Neural crest cell (in vitro differentiated cells): Measurements from ENCODE around the gene AMIGO3. TPM values are rescaled to one million over a fixed set of nuclear protein-coding genes. Genes with fewer than 3 reads are reported as not detected.
A peak's percentile ranks its signal among the peaks of the same experiment; 100 is the strongest.

Source experiments
- DNase-seq: peaks from one replicate; pipeline ENCODE4 v3.0.0; 2021; ENCODE audit warnings: low read depth, mixed read lengths, low spot score
- H3K27ac Mint-ChIP-seq: one replicate; pipeline ENCODE4 v1.8.0; 2021; ENCODE audit warnings: mild to moderate bottlenecking, mixed read lengths; ENCODE audit not compliant: unreplicated experiment
- H3K27me3 Mint-ChIP-seq: 2 replicates; pipeline ENCODE4 v1.8.0; 2021; ENCODE audit warnings: low read depth, mild to moderate bottlenecking, mixed read lengths
- H3K36me3 Mint-ChIP-seq: 2 replicates; pipeline ENCODE4 v1.8.0; 2021; ENCODE audit warnings: low read depth, mild to moderate bottlenecking, mixed read lengths
- H3K4me1 Mint-ChIP-seq: 2 replicates; pipeline ENCODE4 v1.8.0; 2021; ENCODE audit warnings: mixed read lengths
- H3K4me3 Mint-ChIP-seq: one replicate; pipeline ENCODE4 v1.8.0; 2021; ENCODE audit warnings: mild to moderate bottlenecking, mixed read lengths
- H3K9me3 Mint-ChIP-seq: 2 replicates; pipeline ENCODE4 v1.8.0; 2021; ENCODE audit warnings: mixed read lengths
- CTCF ChIP-seq: fragments of 200-600 bp; sonication (generic); conservative IDR thresholded peaks from 2 replicates; pipeline ENCODE4 v1.5.0; 2021; ENCODE audit warnings: antibody characterized with exemption, mild to moderate bottlenecking
- total RNA-seq: library from RNA; stranded (reverse); gene quantifications from 2 replicates; pipeline ENCODE4 v1.2.1, GENCODE V29; 2021

AMIGO3 gene
- total RNA-seq, 1 donor from 2014 or later: 0.96 TPM

GRCh38 chr3:49716691-49717210, 2.7 kb downstream of the AMIGO3 start:
- H3K27ac Mint-ChIP-seq: no peak overlapping the region
- no peaks in the 10 kb centered on the region for H3K9me3 Mint-ChIP-seq
- peaks cover 16% of the 10 kb centered on the region for H3K4me1 Mint-ChIP-seq
- peak; percentile 1 for DNase-seq
- H3K27me3 Mint-ChIP-seq: peaks cover 11% of the 10 kb centered on the region
- TF ChIP-seq CTCF: no peak
- H3K36me3 Mint-ChIP-seq: peaks cover 4% of the 10 kb centered on the region
- H3K4me3 Mint-ChIP-seq: no peak overlapping the region

- H3K4me1 Mint-ChIP-seq: peaks cover 16% of the 10 kb centered on the region
- no peak for TF ChIP-seq CTCF
- no peak for DNase-seq
Observed at GRCh38 chr3:49716169-49716568, 3.3 kb downstream of the AMIGO3 start.

GRCh38 chr3:49715611-49716121, 3.8 kb downstream of the AMIGO3 start:
- no peak overlapping the region for H3K27ac Mint-ChIP-seq
- no peak overlapping the region for H3K4me3 Mint-ChIP-seq
- H3K27me3 Mint-ChIP-seq: peaks cover 13% of the 10 kb centered on the region
- H3K36me3 Mint-ChIP-seq: peaks cover 4% of the 10 kb centered on the region
- DNase-seq: no peak
- TF ChIP-seq CTCF: no peak
- peaks cover 16% of the 10 kb centered on the region for H3K4me1 Mint-ChIP-seq
- H3K9me3 Mint-ChIP-seq: no peaks in the 10 kb centered on the region

More at GRCh38 chr3:49716169-49716568, 3.3 kb downstream of the AMIGO3 start:
- H3K27ac Mint-ChIP-seq: peak overlapping the region; percentile 43
- H3K9me3 Mint-ChIP-seq: no peaks in the 10 kb centered on the region
- H3K27me3 Mint-ChIP-seq: peaks cover 12% of the 10 kb centered on the region
- H3K4me3 Mint-ChIP-seq: no peak overlapping the region
- H3K36me3 Mint-ChIP-seq: peaks cover 4% of the 10 kb centered on the region

- peak overlapping the region; percentile 75 for H3K27ac Mint-ChIP-seq
- DNase-seq: no peak
- peak overlapping the region; percentile 27 for H3K4me3 Mint-ChIP-seq
- H3K36me3 Mint-ChIP-seq: peaks cover 4% of the 10 kb centered on the region
- H3K27me3 Mint-ChIP-seq: peaks cover 13% of the 10 kb centered on the region
- TF ChIP-seq CTCF: no peak
- H3K9me3 Mint-ChIP-seq: no peaks in the 10 kb centered on the region
- peaks cover 16% of the 10 kb centered on the region for H3K4me1 Mint-ChIP-seq
Observed at GRCh38 chr3:49714728-49715550, 4.5 kb downstream of the AMIGO3 start.

- Mint-ChIP-seq H3K36me3 (no peaks in the 10 kb centered on the region), H3K27ac (no peak overlapping the region), H3K4me1 (peaks cover 2% of the 10 kb centered on the region), H3K9me3 (no peaks in the 10 kb centered on the region), H3K27me3 (peaks cover 2% of the 10 kb centered on the region), H3K4me3 (no peak overlapping the region)
- TF ChIP-seq CTCF: no peak
- DNase-seq: no peak
Observed at GRCh38 chr3:49713336-49714105, 6.0 kb downstream of the AMIGO3 start.
